Hindlimb muscle (tissue), 1 donor: Measurements from ENCODE around the gene CBX2. TPM values are rescaled to one million over a fixed set of nuclear protein-coding genes. Genes with fewer than 3 reads are reported as not detected.
"Not testable (repeated sequence)": the region's sequence is repeated elsewhere in the genome, so short reads cannot be mapped to it uniquely, and the experiment has no call there.

Experiments
- DNase-seq: peaks from one replicate; pipeline ENCODE4 v3.0.0-alpha.2; 2013
- polyA plus RNA-seq: library from polyadenylated mRNA; unstranded; fragments of 120-200 nt; gene quantifications from one replicate; pipeline ENCODE4 v1.2.1, GENCODE V29; 2013; ENCODE audit not compliant: insufficient read length

The CBX2 gene
- polyA plus RNA-seq, 1 donor, result 10.5 TPM

GRCh38 chr17:79743614-79744013 lies 34.3 kb upstream of the CBX2 start:
- DNase-seq, result no peak

GRCh38 chr17:79745641-79746105 lies 32.3 kb upstream of the CBX2 start:
- DNase-seq, result no peak

GRCh38 chr17:79746889-79747507 lies 30.9 kb upstream of the CBX2 start:
- no peak for DNase-seq

GRCh38 chr17:79747508-79748294 lies 30.2 kb upstream of the CBX2 start:
- DNase-seq, result no peak

GRCh38 chr17:79748295-79749099 lies 29.5 kb upstream of the CBX2 start:
- no peak for DNase-seq

- DNase-seq, result no peak
Observed at GRCh38 chr17:79749156-79749815, 28.7 kb upstream of the CBX2 start.

- DNase-seq, result no peak
Observed at GRCh38 chr17:79749958-79750357, 28.0 kb upstream of the CBX2 start.

- no peak for DNase-seq
Observed at GRCh38 chr17:79750650-79751545, 27.1 kb upstream of the CBX2 start.

- DNase-seq, result no peak
Observed at GRCh38 chr17:79752175-79752574, 25.8 kb upstream of the CBX2 start.

- no peak for DNase-seq
Observed at GRCh38 chr17:79754370-79754769, 23.6 kb upstream of the CBX2 start.

- DNase-seq, result not testable (repeated sequence)
Observed at GRCh38 chr17:79754903-79755302, 23.0 kb upstream of the CBX2 start.

- DNase-seq, result no peak
Observed at GRCh38 chr17:79755591-79755990, 22.4 kb upstream of the CBX2 start.

- no peak for DNase-seq
Observed at GRCh38 chr17:79757140-79757745, 20.7 kb upstream of the CBX2 start.

- DNase-seq, result no peak
Observed at GRCh38 chr17:79758271-79758670, 19.7 kb upstream of the CBX2 start.

GRCh38 chr17:79760197-79760906 lies 17.6 kb upstream of the CBX2 start:
- no peak for DNase-seq

- no peak for DNase-seq
Observed at GRCh38 chr17:79761894-79762589, 15.9 kb upstream of the CBX2 start.

GRCh38 chr17:79765708-79766107 lies 12.2 kb upstream of the CBX2 start:
- DNase-seq, result no peak

GRCh38 chr17:79769570-79770506 lies 8.1 kb upstream of the CBX2 start:
- DNase-seq, result no peak

- no peak for DNase-seq
Observed at GRCh38 chr17:79771276-79771675, 6.7 kb upstream of the CBX2 start.
